GM23248 (cell line): ENCODE data around the gene DACH1.

Experiments used
- EZH2 ChIP-seq: fragments of 200-600 bp; sonication (generic); IDR thresholded peaks from 2 replicates; pipeline ENCODE4 v1.6.1; 2018; ENCODE audit warnings: antibody characterized with exemption, mild to moderate bottlenecking; ENCODE audit not compliant: insufficient read depth, poor library complexity, severe bottlenecking
- EZH2phosphoT487 ChIP-seq: fragments of 200-600 bp; sonication (generic); IDR thresholded peaks from 2 replicates; pipeline ENCODE4 v1.6.1; 2018; ENCODE audit warnings: antibody characterized with exemption, moderate library complexity, mild to moderate bottlenecking, low read depth; ENCODE audit not compliant: insufficient read depth

DNA sequence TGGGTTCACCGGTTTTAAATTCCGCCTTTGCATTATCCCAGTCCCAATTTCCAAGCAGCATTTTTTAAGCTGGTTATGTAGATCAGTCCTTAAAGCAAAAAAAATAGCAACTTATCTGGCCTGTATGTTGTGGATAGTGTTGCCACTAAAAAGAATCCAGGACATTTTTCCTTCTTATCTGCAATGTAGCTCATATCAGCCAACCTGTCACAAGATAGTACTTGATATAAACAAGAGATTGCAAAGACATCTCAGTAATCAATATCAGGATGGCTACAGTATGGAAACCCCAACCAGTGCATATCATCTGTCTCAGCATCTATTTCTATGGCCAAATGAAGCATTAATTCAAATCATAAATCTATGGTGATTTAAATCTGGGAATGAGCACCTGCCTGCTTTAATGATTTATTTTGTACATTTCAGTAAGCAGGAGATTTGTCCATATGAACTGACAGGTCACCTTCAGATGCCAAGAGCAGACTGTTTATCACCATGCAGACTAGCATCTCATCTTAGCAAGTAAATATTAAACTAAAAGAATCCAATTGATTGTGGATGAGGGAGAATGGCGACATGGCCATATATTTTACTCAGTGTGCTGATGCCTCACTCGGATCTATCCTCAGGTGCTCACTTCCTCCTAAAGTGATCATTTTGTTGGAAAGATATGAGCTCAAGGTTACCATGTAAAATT lies 240.4 kb downstream of the DACH1 start:
- TF ChIP-seq EZH2phosphoT487 (no peak), EZH2 (no peak)
